Activated naive CD4-positive, alpha-beta T cell treated with anti-CD3 and anti-CD28 coated beads for 36 hours (primary cell): ENCODE measurements around the gene XRCC5. TPM values are rescaled to one million over a fixed set of nuclear protein-coding genes. Genes with fewer than 3 reads are reported as not detected.

Experiments used
- CTCF ChIA-PET: fragments of 350-600 bp; sonication (Branson Sonifier 250); formaldehyde crosslinking; loops from one replicate; lab custom pipeline; 2021; ENCODE audit warnings: antibody characterized with exemption; lab: Charles Lee
- DNase-seq: peaks from one replicate; pipeline ENCODE4 v3.0.0-alpha.2; 2020
- H3K27ac Mint-ChIP-seq: one replicate; pipeline ENCODE4 v1.8.0; 2021; ENCODE audit warnings: mild to moderate bottlenecking, mixed read lengths
- H3K27me3 Mint-ChIP-seq: one replicate; pipeline ENCODE4 v1.8.0; 2021; ENCODE audit warnings: low read depth, mixed read lengths
- H3K36me3 Mint-ChIP-seq: one replicate; pipeline ENCODE4 v1.8.0; 2021; ENCODE audit warnings: low read depth, mixed read lengths
- H3K4me1 Mint-ChIP-seq: one replicate; pipeline ENCODE4 v1.8.0; 2021; ENCODE audit warnings: low read depth, mixed read lengths
- H3K4me3 Mint-ChIP-seq: one replicate; pipeline ENCODE4 v1.8.0; 2021; ENCODE audit warnings: mild to moderate bottlenecking, moderate library complexity, mixed read lengths
- H3K9me3 Mint-ChIP-seq: one replicate; pipeline ENCODE4 v1.8.0; 2021; ENCODE audit warnings: mixed read lengths
- intact Hi-C: fragments of 100-400 bp; cut with micrococcal nuclease; formaldehyde crosslinking; loops from one replicate; pipeline ENCODE4 v1.15.1; 2023
- total RNA-seq, 2 experiments: library from RNA; stranded (reverse); gene quantifications; one replicate each; pipeline ENCODE4 v1.2.3, GENCODE V29; 2021

XRCC5 gene
- total RNA-seq, 2 experiments from 2014 or later, result 486 to 495 TPM

DNA sequence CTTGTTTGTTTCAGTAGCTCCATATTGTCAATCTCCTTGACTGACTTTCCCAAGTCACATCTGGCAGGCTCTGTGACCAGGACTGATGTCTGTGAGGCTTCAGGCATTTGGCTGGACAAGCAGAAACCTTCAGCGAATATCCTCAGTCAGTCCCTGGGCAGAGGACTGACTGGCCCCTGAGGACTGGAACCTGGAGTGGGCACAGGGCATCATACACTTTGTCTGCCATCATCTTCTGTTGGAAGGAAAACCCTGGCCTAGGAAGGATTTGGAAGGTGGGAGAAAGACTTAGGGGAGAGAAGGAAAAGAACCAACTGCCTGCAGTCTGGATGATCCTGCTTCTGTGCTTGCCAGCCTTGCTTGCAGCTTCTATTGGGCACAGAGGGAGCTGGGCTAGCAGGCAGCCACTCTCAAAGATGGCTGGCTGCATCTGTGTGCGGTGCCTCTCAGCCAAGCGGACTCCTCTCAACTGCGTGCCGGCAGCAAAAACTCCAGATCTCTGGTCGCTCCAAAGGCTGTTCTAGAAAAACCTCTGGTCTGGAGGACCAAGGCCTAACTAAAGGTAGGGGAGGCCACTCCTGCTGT, 136.3 kb downstream of the XRCC5 start:
- CTCF ChIA-PET, result no interaction called here
- H3K27me3 Mint-ChIP-seq, result no peaks in the 10 kb centered on the region
- intact Hi-C loops, result no loop called here
- no peak overlapping the region for H3K27ac Mint-ChIP-seq
- no peak for DNase-seq
- no peak overlapping the region for H3K4me3 Mint-ChIP-seq
- no peaks in the 10 kb centered on the region for H3K36me3 Mint-ChIP-seq
- H3K9me3 Mint-ChIP-seq, result peaks cover 3% of the 10 kb centered on the region
- peaks cover 6% of the 10 kb centered on the region for H3K4me1 Mint-ChIP-seq

- H3K9me3 Mint-ChIP-seq, result peaks cover 3% of the 10 kb centered on the region
- H3K4me3 Mint-ChIP-seq, result no peak overlapping the region
- DNase-seq, result no peak
- CTCF ChIA-PET, result no interaction called here
- H3K27me3 Mint-ChIP-seq, result no peaks in the 10 kb centered on the region
- no peaks in the 10 kb centered on the region for H3K36me3 Mint-ChIP-seq
- intact Hi-C loops, result no loop called here
- no peak overlapping the region for H3K27ac Mint-ChIP-seq
- H3K4me1 Mint-ChIP-seq, result peaks cover 6% of the 10 kb centered on the region
Observed at GRCh38 chr2:216246766-216247165, 137.6 kb downstream of the XRCC5 start.

Other genes with a start within 250 kb of the XRCC5 start
- 1 to 10 TPM; 3.1 to 3.9 TPM for gene MREG, start 95.8 kb upstream of the XRCC5 start, total RNA-seq
- gene PECR, start 27.5 kb upstream of the XRCC5 start, total RNA-seq, result 10 to 100 TPM; 18.8 to 20.9 TPM
- gene TMEM169, start 27.4 kb upstream of the XRCC5 start, total RNA-seq, result under 1 TPM; 0.57 to 0.81 TPM